NCI-H1092 treated with DMSO at 0.1 percent for 48 hours (cell line): ENCODE measurements around the gene ARL8A.
"Not testable (repeated sequence)": the region's sequence is repeated elsewhere in the genome, so short reads cannot be mapped to it uniquely, and the experiment has no call there.

ENCODE experiments used
- DNase-seq: peaks from one replicate; lab custom pipeline; 2025; lab: John Stamatoyannopoulos, UW

ARL8A gene

DNA sequence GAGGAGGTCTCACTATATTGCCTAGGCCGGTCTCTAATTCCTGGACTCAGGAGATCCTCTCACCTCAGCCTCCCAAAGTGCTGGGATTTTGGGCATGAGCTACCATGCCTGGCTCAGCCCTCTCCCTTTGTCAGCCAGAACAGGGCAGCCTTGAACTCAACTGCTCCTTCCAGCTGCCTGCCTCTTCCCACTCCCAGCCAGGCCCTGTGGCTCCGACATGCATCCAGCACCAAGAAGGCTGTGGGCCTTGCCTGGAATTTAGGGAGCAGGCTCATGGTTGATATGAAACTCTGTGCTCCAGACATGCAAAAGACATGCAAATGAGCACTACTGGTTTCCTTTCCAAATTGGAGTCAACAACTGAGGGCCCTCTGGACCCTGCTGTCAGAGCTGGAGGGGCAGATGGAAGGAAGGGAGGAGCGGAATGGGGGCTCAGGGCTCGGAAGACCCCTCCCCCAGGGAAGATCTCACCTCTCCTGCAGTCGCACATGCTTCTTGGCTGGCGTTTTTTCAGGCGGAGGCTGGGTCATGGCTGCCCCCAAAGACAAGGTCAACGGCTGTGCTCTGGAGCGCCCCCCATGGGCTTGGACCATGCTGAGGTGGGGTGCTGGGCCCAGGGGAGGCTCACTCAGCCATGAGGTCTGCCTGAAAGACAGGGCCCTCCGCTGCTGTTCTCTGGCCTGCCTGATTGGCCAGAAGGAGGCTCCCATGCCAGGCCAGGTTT lies 14.4 kb upstream of the ARL8A start:
- DNase-seq = no peak

- DNase-seq = no peak
These were observed 13.4 kb upstream of the ARL8A start for GRCh38 chr1:202157945-202158344.

- no peak for DNase-seq
These were observed 12.1 kb upstream of the ARL8A start for GRCh38 chr1:202156590-202156989.

- no peak for DNase-seq
These were observed 11.0 kb upstream of the ARL8A start for GRCh38 chr1:202155478-202156021.

DNA sequence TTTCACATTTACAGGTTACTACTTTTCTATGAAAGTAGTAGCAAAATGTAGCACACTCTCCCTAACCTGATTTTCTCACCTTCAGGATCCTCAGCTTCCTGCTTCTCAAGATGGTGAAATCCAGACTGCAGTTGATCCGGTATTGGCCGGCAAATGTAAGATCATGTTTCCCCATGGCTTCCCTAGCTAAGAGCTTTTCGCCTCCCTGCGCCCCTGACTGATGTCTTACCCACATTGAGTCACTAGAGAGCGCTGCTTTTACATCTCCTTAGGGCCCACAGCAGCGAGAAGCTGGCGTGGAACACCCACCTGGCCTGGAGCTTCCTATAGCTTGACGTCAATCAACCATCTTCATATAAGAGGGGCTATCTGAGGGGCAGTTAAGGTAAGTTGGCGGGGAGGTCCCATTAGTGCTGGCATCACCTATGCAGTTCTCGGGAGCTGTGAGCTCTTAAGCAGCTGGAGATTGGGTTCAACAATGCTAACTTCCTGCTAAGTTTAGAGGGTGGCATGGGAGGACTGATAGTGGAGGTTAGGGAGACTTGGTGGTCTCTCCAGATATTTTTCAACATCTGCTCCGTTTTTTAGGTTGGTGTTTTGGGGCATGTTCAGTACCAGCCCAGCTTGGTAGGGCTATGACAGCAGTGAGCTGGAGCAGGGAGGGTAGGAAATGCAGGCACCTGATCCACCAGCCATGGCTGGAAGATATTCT lies 10.4 kb upstream of the ARL8A start:
- peak; percentile 76 for DNase-seq

GRCh38 chr1:202154148-202154765 lies 9.7 kb upstream of the ARL8A start:
- no peak for DNase-seq

DNA sequence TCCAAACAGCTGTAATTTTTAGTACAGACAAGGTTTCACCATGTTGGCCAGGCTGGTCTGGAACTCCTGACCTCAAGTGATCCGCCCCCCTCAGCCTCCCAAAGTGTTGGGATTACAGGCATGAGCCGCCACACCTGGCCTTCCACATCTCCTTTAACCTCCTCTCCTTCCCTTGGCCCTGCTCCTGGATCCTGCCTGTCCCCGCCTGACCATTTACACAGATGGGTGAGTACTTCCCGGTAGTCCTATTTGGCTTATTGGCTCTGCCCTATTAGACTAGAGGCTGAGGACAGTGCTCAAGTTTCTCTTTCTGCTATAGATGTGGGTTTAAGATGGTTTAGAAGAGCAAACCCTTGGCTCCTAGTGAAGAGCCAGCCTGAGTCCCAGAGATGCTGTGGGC lies 8.7 kb upstream of the ARL8A start:
- no peak for DNase-seq

- no peak for DNase-seq
These were observed 7.9 kb upstream of the ARL8A start for GRCh38 chr1:202152399-202152798.

DNA sequence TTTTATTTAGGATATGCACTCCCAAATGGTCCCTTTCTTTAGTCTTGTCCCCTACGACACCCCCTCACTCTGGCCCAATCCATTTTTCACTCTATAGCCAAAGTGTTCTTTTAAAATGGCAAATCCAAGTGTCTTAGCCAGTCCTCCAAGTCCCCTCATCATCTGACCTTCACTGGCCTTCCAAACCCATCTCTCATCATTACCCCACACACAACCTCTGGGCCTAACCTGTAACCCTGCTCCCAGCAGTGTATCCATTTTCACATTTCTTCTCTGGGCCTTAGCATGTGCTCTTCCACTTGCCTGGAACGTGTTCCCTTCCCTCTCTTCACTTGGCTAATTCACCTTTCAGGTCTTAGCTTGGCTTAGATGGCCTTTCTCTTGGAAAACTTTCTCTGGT lies 6.5 kb upstream of the ARL8A start:
- DNase-seq = no peak

- DNase-seq = no peak
These were observed 6.1 kb upstream of the ARL8A start for GRCh38 chr1:202150602-202151001.

- DNase-seq = no peak
These were observed 5.7 kb upstream of the ARL8A start for GRCh38 chr1:202150187-202150586.

GRCh38 chr1:202149566-202149965 lies 5.0 kb upstream of the ARL8A start:
- DNase-seq = no peak

DNA sequence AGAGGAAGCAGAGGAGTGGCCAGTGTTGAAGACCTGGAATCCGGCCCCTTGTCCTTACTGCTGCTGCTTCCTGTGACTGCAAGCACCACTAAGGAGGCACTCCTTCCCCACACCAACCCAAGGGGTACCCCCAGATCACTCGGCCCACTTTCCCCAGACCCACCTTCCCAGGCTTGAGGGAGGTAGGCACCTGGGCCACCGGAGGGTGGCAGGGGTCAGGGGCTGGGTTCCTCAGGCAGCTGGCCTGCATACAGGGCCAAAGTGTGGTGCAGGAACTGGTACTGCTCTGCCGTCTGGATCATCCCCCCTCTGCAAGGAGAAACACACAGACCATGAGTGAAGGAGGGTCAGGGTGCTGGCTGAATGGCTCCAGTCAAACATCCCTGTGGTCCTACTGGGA lies 3.9 kb upstream of the ARL8A start:
- DNase-seq = no peak

DNA sequence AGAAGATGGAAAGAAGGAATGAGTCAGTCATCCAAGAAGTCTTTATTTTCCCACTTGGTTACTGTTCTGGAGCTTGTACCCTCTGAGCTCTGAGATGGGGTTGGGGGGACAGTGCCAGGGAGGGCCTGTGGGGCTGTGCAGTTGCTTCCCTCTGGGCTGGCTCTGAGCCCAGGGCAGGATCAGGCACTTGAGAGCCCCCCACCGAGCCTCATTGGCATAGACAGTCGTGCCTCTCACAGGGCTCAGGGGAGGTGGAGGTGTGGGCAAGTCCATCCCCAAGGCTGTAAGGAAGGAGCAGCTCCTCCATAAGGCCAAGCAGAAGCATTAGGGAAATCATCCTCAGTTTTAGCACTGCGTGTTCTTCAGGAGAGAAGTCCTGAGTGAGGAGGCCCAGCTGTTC lies 2.5 kb upstream of the ARL8A start:
- DNase-seq = peak; percentile 31

DNA sequence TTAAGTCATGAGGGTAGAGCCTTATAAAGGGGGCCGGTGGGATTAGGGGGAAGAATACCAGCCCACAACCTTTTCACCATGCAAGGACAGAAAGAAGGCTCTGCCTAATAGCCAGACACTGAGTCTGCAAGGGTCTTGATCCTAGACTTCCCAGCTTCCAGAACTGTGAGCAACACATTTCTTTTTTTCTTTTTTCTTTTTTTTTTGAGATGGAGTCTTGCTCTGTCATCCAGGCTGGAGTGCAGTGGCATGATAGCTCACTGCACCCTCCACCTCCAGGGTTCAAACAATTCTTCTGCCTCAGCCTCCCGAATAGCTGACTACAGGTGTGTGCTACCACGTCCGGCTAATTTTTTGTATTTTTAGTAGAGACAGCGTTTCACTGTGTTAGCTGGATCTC lies 1.7 kb upstream of the ARL8A start:
- no peak for DNase-seq

DNA sequence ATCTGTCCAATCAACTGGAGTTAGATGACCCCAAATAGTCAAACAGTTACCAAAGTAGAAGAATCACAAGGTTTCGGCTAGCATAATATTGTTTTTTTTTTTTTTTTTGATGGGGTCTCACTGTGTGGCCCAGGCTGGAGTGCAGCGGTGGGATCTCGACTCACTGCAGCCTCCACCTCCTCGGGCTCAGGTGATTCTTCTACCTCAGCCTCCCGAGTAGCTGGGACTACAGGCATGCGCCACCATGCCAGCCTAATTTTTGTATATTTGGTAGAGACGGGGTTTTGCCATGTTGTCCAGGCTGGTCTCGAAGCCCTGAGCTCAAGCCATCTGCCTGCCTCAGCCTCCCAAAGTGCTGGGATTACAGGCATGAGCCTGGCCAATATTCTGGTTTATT lies 1.2 kb upstream of the ARL8A start:
- not testable (repeated sequence) for DNase-seq

GRCh38 chr1:202145068-202145743 lies 669 bp upstream of the ARL8A start:
- no peak for DNase-seq

DNA sequence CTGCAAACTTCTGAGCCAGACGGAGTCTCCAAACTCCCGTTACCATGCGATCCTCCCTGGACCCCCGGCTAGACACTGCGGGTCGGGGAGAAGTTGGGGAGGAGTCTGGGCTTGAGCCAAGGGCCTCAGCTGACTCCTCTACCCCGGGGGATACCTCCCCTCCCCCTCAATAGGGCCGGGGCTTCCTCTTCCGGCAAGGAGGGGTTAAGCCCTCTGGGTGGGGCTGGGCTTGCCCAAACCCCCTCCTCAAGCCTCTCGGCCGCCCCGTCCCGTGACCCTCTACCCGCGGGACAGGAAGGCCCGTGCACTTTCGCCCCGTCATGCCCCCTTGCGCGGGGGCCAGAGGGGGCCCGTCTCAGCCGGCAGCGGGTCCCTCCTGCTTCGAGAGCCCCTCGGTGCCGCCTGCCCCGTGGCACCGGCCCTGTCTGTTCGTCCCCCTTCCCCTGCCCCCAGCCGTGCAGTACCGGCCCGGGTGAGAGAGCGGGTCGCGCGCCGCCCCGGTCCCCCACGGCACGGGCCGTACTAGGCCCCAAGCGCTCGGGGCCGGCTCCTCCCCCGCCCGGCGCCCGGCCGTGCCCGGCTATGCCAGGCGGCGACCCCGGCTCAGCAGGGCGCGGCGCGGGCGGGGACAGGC lies 652 bp downstream of the ARL8A start:
- peak; percentile 29 for DNase-seq

- no peak for DNase-seq
These were observed 1.3 kb downstream of the ARL8A start for GRCh38 chr1:202143011-202143767.

GRCh38 chr1:202141468-202141867 lies 3.1 kb downstream of the ARL8A start:
- DNase-seq = not testable (repeated sequence)

DNA sequence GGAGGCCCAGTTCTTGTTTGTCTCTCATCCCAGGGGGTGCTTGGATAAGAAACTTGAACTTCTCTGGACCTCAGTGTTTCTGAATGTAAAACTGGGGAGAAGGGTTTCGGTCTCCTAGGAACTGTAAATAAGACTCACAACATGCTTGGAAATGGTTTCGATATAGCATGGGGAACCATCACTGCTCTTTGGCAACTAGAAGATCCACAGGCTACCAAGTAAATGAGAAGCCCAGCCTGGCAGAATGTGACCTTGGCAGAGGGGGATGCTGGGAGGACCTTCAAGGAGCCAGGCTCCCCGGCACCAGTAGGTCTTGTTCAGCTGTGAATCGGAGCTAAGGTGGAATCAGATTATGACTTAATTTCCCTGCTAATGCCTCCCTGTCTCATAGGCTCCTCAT lies 3.7 kb downstream of the ARL8A start:
- no peak for DNase-seq
